GM12892 (cell line): ENCODE measurements around the gene MFNG.
A peak's percentile ranks its signal among the peaks of the same experiment; 100 is the strongest.
"Not testable (repeated sequence)": the region's sequence is repeated elsewhere in the genome, so short reads cannot be mapped to it uniquely, and the experiment has no call there.

Experiments used
- DNase-seq: peaks from one replicate; pipeline ENCODE4 v3.0.0; 2011; ENCODE audit not compliant: insufficient read length
- FAIRE-seq: peaks from 2 replicates; lab custom pipeline; 2011; peaks lifted over from hg19 to GRCh38; lab: Jason Lieb, UNC
- POLR2A ChIP-seq: IDR thresholded peaks from 2 replicates; pipeline ENCODE4 v1.6.1; 2011; ENCODE audit warnings: low read depth, low read length, control low read depth
- POLR2AphosphoS5 ChIP-seq: IDR thresholded peaks from 2 replicates; pipeline ENCODE4 v1.6.1; 2011; ENCODE audit warnings: low read depth, low read length, control low read depth
- TAF1 ChIP-seq: IDR thresholded peaks from 2 replicates; pipeline ENCODE4 v1.6.1; 2011; ENCODE audit warnings: low read depth, mild to moderate bottlenecking, control low read depth, low read length, borderline replicate concordance

MFNG gene

GRCh38 chr22:37479196-37479595, 7.0 kb downstream of the MFNG start:
- no peak for TF ChIP-seq POLR2A
- TF ChIP-seq TAF1: no peak
- no peak for TF ChIP-seq POLR2AphosphoS5
- FAIRE-seq (no peak), DNase-seq (no peak)

GRCh38 chr22:37476389-37477329, 9.5 kb downstream of the MFNG start:
- FAIRE-seq (no peak), DNase-seq (no peak)
- no peak for TF ChIP-seq POLR2A
- TF ChIP-seq TAF1: no peak
- TF ChIP-seq POLR2AphosphoS5: no peak

GRCh38 chr22:37474447-37475090, 11.6 kb downstream of the MFNG start:
- no peak for FAIRE-seq
- no peak for DNase-seq
- TF ChIP-seq TAF1 (no peak), POLR2A (no peak), POLR2AphosphoS5 (no peak)

- FAIRE-seq (no peak), DNase-seq (no peak)
- TF ChIP-seq TAF1 (no peak), POLR2AphosphoS5 (no peak), POLR2A (no peak)
Measured at GRCh38 chr22:37473437-37473946, 12.7 kb downstream of the MFNG start.

GRCh38 chr22:37472418-37473006, 13.7 kb downstream of the MFNG start:
- no peak for TF ChIP-seq POLR2AphosphoS5
- TF ChIP-seq POLR2A: no peak
- TF ChIP-seq TAF1: no peak
- no peak for FAIRE-seq
- DNase-seq: peak; percentile 61

- TF ChIP-seq TAF1: no peak
- DNase-seq (no peak), FAIRE-seq (no peak)
Measured at GRCh38 chr22:37471727-37472417, 14.3 kb downstream of the MFNG start.

GRCh38 chr22:37470087-37470445, 16.1 kb downstream of the MFNG start:
- no peak for FAIRE-seq
- TF ChIP-seq POLR2AphosphoS5 (no peak), POLR2A (no peak), TAF1 (no peak)

GRCh38 chr22:37469416-37470086, 16.6 kb downstream of the MFNG start:
- DNase-seq (no peak), FAIRE-seq (no peak)
- TF ChIP-seq POLR2A: no peak
- TF ChIP-seq TAF1: no peak
- TF ChIP-seq POLR2AphosphoS5: no peak

More at GRCh38 chr22:37470087-37470445, 16.1 kb downstream of the MFNG start:
- no peak for DNase-seq

- DNase-seq, FAIRE-seq: not testable (repeated sequence)
Measured at GRCh38 chr22:37468201-37468695, 17.9 kb downstream of the MFNG start.

- FAIRE-seq: no peak
- no peak for DNase-seq
- TF ChIP-seq POLR2A (0 out of 2 replicates have a peak, but pooled peaks have one; percentile 24), POLR2AphosphoS5 (0 out of 2 replicates have a peak, but pooled peaks have one; percentile 29), TAF1 (no peak)
Measured at GRCh38 chr22:37467391-37467955, 18.7 kb downstream of the MFNG start.
